Caco-2 (cell line): ENCODE data around the gene FRRS1L. TPM values are rescaled to one million over a fixed set of nuclear protein-coding genes. Genes with fewer than 3 reads are reported as not detected.

Experiments used
- BruUV-seq: library from RNA; stranded (reverse); fragments of 400-500 nt; replicated peaks from 2 replicates; lab custom pipeline; 2021; lab: Mats Ljungman, UMichigan
- CTCF ChIA-PET: fragments of 300-600 bp; sonication (Branson Sonifier 250); formaldehyde crosslinking; loops from one replicate; lab custom pipeline; 2022; ENCODE audit warnings: antibody characterized with exemption; lab: Charles Lee
- POLR2A ChIA-PET: fragments of 300-600 bp; sonication (Branson Sonifier 250); formaldehyde crosslinking; loops from one replicate; lab custom pipeline; 2022; ENCODE audit warnings: antibody characterized with exemption; lab: Charles Lee
- DNase-seq, 2 experiments: peaks; one replicate each; pipeline versions ENCODE4 v3.0.0 to v3.0.0-alpha.2; 2020 to 2022
- H3K27me3 ChIP-seq: replicated peaks from 2 replicates; pipeline ENCODE4 v1.6.0; 2011; ENCODE audit warnings: low read length; ENCODE audit not compliant: control insufficient read depth, insufficient read depth
- H3K36me3 ChIP-seq: 2 replicates; pipeline ENCODE4 v1.5.1; 2011; ENCODE audit warnings: low read length; ENCODE audit not compliant: control insufficient read depth, insufficient read depth
- H3K4me1 ChIP-seq: fragments of 250-450 bp; sonication (Bioruptor Pico); 2 replicates; pipeline ENCODE4 v1.5.1; 2020; ENCODE audit warnings: mild to moderate bottlenecking
- H3K4me3 ChIP-seq: 2 replicates; pipeline ENCODE4 v1.5.1; 2011; ENCODE audit warnings: low read depth, mild to moderate bottlenecking, control low read depth, low read length
- H3K9me3 ChIP-seq: fragments of 250-450 bp; sonication (Bioruptor Pico); 2 replicates; pipeline ENCODE4 v1.5.1; 2020; ENCODE audit warnings: mild to moderate bottlenecking, moderate library complexity
- H3K27ac Mint-ChIP-seq: one replicate; pipeline ENCODE4 v1.8.0; 2022; ENCODE audit warnings: mixed read lengths; ENCODE audit not compliant: unreplicated experiment
- H3K27me3 Mint-ChIP-seq: one replicate; pipeline ENCODE4 v1.8.0; 2022; ENCODE audit warnings: mixed read lengths; ENCODE audit not compliant: insufficient read depth, unreplicated experiment
- H3K36me3 Mint-ChIP-seq: one replicate; pipeline ENCODE4 v1.8.0; 2022; ENCODE audit warnings: mild to moderate bottlenecking, mixed read lengths; ENCODE audit not compliant: insufficient read depth, unreplicated experiment
- H3K4me1 Mint-ChIP-seq: one replicate; pipeline ENCODE4 v1.8.0; 2022; ENCODE audit warnings: low read depth, mixed read lengths; ENCODE audit not compliant: unreplicated experiment
- H3K4me3 Mint-ChIP-seq: one replicate; pipeline ENCODE4 v1.8.0; 2022; ENCODE audit warnings: mild to moderate bottlenecking, moderate library complexity, mixed read lengths; ENCODE audit not compliant: unreplicated experiment
- H3K9me3 Mint-ChIP-seq: one replicate; pipeline ENCODE4 v1.8.0; 2022; ENCODE audit warnings: mixed read lengths; ENCODE audit not compliant: unreplicated experiment
- intact Hi-C: fragments of 100-400 bp; cut with micrococcal nuclease; formaldehyde crosslinking; loops from one replicate; pipeline ENCODE4 v1.10.0; 2022; ENCODE audit not compliant: unreplicated experiment
- total RNA-seq: library from RNA; stranded (reverse); gene quantifications from 2 replicates; pipeline ENCODE4 v1.2.3, GENCODE V29; 2022
- TF ChIP-seq, protein P1 (sequence below), 2 experiments: fragments of 200-600 bp in 1 of 2; IDR thresholded peaks; 1 replicate in 1 of 2; 2 replicates in 1 of 2; pipeline versions ENCODE4 v1.5.1 to v1.8.0; 2011 to 2022; ENCODE audit warnings: antibody characterized with exemption in 1 of 2, control low read depth in 1 of 2, inconsistent platforms in 1 of 2, low read depth in 1 of 2, low read length in 1 of 2, mild to moderate bottlenecking in 1 of 2, moderate library complexity in 1 of 2; ENCODE audit not compliant: insufficient read depth in 1 of 2, severe bottlenecking in 1 of 2, unreplicated experiment in 1 of 2

Gene FRRS1L
- total RNA-seq, 1 experiment from 2014 or later = not detected

DNA sequence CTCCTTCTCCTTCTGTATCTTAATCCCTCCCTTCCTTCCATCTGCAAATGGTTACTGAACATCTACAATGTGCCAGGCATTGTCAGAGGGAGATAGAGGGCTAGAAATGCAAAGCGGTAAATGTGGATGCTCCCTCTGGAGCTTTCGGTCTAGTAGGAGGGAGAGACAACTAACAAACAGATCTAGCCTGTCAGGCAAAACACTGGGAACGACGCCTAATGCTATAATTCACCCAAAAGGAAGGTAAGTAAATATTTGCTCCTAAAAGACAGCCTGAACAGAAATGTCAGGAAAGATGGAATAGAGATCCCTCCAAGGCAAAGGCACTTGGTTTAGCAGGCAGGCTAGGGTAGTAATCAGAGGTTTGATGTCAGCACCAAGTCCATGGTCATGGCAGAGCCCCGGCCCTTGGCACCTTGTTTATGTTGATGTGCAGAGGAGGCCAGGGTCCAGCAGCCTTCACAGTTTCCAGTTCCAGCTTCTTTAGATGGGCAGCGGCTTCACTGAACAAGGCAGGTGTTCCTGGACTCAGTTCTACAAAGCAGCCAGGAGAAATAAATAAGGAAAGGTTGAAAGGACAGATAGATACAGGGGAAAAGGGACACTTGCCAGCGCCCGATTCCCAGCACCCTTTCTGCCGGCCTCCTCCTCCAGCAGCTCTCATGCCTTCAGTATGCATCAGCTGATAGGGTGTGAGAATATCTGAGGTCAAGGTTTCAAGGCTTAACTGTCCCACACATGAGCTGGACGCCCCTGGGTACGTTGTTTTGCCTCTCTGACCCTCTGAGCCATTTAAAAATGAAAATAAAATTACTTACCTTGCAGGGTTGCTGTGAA lies 46.5 kb upstream of the FRRS1L start:
- no peaks in the 10 kb centered on the region for H3K36me3 Mint-ChIP-seq
- ChIA-PET CTCF (no interaction called here), POLR2A (no interaction called here)
- no TSS peak for BruUV-seq
- H3K36me3 ChIP-seq = no peaks in the 10 kb centered on the region
- H3K27ac Mint-ChIP-seq = no peak overlapping the region
- intact Hi-C loops = no loop called here
- no peak overlapping the region for H3K4me3 Mint-ChIP-seq
- no peaks in the 10 kb centered on the region for H3K4me1 Mint-ChIP-seq
- H3K27me3 ChIP-seq = no peaks in the 10 kb centered on the region
- DNase-seq = no peak
- H3K4me1 ChIP-seq = no peaks in the 10 kb centered on the region
- no peaks in the 10 kb centered on the region for H3K9me3 Mint-ChIP-seq
- TF ChIP-seq, protein P1, sequence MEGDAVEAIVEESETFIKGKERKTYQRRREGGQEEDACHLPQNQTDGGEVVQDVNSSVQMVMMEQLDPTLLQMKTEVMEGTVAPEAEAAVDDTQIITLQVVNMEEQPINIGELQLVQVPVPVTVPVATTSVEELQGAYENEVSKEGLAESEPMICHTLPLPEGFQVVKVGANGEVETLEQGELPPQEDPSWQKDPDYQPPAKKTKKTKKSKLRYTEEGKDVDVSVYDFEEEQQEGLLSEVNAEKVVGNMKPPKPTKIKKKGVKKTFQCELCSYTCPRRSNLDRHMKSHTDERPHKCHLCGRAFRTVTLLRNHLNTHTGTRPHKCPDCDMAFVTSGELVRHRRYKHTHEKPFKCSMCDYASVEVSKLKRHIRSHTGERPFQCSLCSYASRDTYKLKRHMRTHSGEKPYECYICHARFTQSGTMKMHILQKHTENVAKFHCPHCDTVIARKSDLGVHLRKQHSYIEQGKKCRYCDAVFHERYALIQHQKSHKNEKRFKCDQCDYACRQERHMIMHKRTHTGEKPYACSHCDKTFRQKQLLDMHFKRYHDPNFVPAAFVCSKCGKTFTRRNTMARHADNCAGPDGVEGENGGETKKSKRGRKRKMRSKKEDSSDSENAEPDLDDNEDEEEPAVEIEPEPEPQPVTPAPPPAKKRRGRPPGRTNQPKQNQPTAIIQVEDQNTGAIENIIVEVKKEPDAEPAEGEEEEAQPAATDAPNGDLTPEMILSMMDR (IDR thresholded peaks at IDR 0.05; ENCODE audit: insufficient read depth in 1 of 2, low read depth in 1 of 2, low read length in 1 of 2, severe bottlenecking in 1 of 2, unreplicated experiment in 1 of 2) = no peak
- no peak overlapping the region for H3K4me3 ChIP-seq
- no peaks in the 10 kb centered on the region for H3K9me3 ChIP-seq
- peaks cover 2% of the 10 kb centered on the region for H3K27me3 Mint-ChIP-seq

DNA sequence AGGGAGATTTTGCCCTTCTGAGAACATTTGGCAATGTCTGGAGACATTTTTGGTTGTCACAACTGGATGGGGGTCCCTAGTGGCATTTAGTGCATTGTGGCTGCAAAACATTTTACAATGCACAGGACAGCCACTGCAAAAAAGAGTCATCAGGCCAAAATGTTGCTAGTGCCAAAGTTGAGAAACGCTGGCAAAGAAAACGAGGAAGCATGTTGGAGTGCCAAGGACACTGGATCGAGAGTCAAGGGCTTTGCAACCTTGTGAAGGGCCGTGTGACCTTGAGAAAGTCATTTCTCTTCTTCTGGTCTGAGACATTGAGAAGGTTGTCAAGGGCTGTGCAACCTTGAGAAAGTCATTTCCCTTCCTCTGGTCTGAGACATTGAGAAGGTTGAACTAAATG lies 45.7 kb upstream of the FRRS1L start:
- no peaks in the 10 kb centered on the region for H3K4me1 ChIP-seq
- no peaks in the 10 kb centered on the region for H3K36me3 ChIP-seq
- Mint-ChIP-seq H3K4me3 (no peak overlapping the region), H3K27me3 (no peaks in the 10 kb centered on the region), H3K4me1 (no peaks in the 10 kb centered on the region), H3K9me3 (no peaks in the 10 kb centered on the region), H3K27ac (no peak overlapping the region), H3K36me3 (no peaks in the 10 kb centered on the region)
- H3K4me3 ChIP-seq = no peak overlapping the region
- DNase-seq = no peak
- H3K27me3 ChIP-seq = no peaks in the 10 kb centered on the region
- TF ChIP-seq, protein P1 (IDR thresholded peaks at IDR 0.05; ENCODE audit: insufficient read depth in 1 of 2, low read depth in 1 of 2, low read length in 1 of 2, severe bottlenecking in 1 of 2, unreplicated experiment in 1 of 2) = no peak
- intact Hi-C loops = no loop called here
- ChIA-PET POLR2A (no interaction called here), CTCF (no interaction called here)
- BruUV-seq = no TSS peak
- no peaks in the 10 kb centered on the region for H3K9me3 ChIP-seq

DNA sequence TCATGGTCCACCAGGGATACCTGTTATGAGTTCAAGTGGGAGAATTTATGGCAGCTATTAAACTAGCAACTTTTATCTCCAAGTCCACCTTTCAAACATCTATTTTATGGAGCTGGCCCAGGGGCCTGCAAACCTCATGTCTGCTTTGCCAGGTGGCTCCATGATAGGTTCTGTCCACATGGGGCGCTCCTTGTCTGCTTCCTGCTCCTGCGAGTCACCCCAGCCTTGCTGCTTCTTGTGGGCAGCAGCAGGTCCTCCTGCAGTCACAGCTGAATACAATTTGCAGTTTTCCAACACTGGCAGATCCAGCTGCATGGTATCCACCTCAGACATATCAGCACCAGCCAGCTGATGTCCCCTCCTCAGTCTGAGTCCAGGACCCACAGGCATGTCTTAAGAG lies 39.6 kb upstream of the FRRS1L start:
- BruUV-seq = no TSS peak
- intact Hi-C loops = no loop called here
- no peaks in the 10 kb centered on the region for H3K36me3 ChIP-seq
- no peaks in the 10 kb centered on the region for H3K9me3 Mint-ChIP-seq
- no peaks in the 10 kb centered on the region; the same call in 1 of the 2 replicates for H3K9me3 ChIP-seq
- DNase-seq = no peak
- no peak overlapping the region for H3K27ac Mint-ChIP-seq
- H3K4me3 ChIP-seq = no peak overlapping the region
- POLR2A ChIA-PET = no interaction called here
- no peak overlapping the region for H3K4me3 Mint-ChIP-seq
- H3K36me3 Mint-ChIP-seq = no peaks in the 10 kb centered on the region
- no peaks in the 10 kb centered on the region for H3K27me3 Mint-ChIP-seq
- TF ChIP-seq, protein P1 (IDR thresholded peaks at IDR 0.05; ENCODE audit: insufficient read depth in 1 of 2, low read depth in 1 of 2, low read length in 1 of 2, severe bottlenecking in 1 of 2, unreplicated experiment in 1 of 2) = no peak
- H3K4me1 ChIP-seq = 0 out of 2 replicates have a peak, but pooled peaks cover 7% of the 10 kb centered on the region
- no peaks in the 10 kb centered on the region for H3K4me1 Mint-ChIP-seq
- CTCF ChIA-PET = no interaction called here
- no peaks in the 10 kb centered on the region for H3K27me3 ChIP-seq
